Activated effector memory CD4-positive, alpha-beta T cell treated with anti-CD3 and anti-CD28 coated beads, Interleukin-2, amount 50 U/mL, for 16 hours (primary cell): Measurements from ENCODE around the gene ZNF837.

Experiments
- DNase-seq: peaks from one replicate; pipeline ENCODE4 v3.0.0-alpha.2; 2020

ZNF837 gene

GRCh38 chr19:58367698-58368454, 13.0 kb downstream of the ZNF837 start:
- no peak for DNase-seq

GRCh38 chr19:58366585-58367430, 14.0 kb downstream of the ZNF837 start:
- no peak for DNase-seq

- DNase-seq, result no peak
Measured at GRCh38 chr19:58364146-58364545, 16.7 kb downstream of the ZNF837 start.

GRCh38 chr19:58362272-58362994, 18.4 kb downstream of the ZNF837 start, which contains the start of gene ZNF497:
ZNF497 (minus strand) TSS chr19:58362751; CDS start chr19:58357635, 5,116 bp downstream.
- DNase-seq, result peak; percentile 99

- peak; percentile 76 for DNase-seq
Measured at GRCh38 chr19:58361900-58362271, 18.9 kb downstream of the ZNF837 start.

GRCh38 chr19:58357481-58358145, 23.2 kb downstream of the ZNF837 start:
- DNase-seq, result no peak

- no peak for DNase-seq
Measured at GRCh38 chr19:58356766-58357480, 23.9 kb downstream of the ZNF837 start.

GRCh38 chr19:58355908-58356765, 24.7 kb downstream of the ZNF837 start:
- DNase-seq, result peak; percentile 73

GRCh38 chr19:58355215-58355796, 25.5 kb downstream of the ZNF837 start:
- no peak for DNase-seq

- DNase-seq, result no peak
Measured at GRCh38 chr19:58354478-58355030, 26.3 kb downstream of the ZNF837 start.

GRCh38 chr19:58353717-58354477, 26.9 kb downstream of the ZNF837 start:
- DNase-seq, result no peak

GRCh38 chr19:58352760-58353671, 27.8 kb downstream of the ZNF837 start, which contains the start of gene A1BG:
A1BG (minus strand) TSS chr19:58353492; CDS start chr19:58353437, 55 bp downstream.
- DNase-seq, result no peak

- DNase-seq, result no peak
Measured at GRCh38 chr19:58351990-58352755, 28.7 kb downstream of the ZNF837 start.

- no peak for DNase-seq
Measured at GRCh38 chr19:58351558-58351878, 29.3 kb downstream of the ZNF837 start.

GRCh38 chr19:58350871-58351557, 29.8 kb downstream of the ZNF837 start:
- DNase-seq, result no peak

- no peak for DNase-seq
Measured at GRCh38 chr19:58350001-58350861, 30.6 kb downstream of the ZNF837 start.
